Pancreas (tissue), 10 donors: Measurements from ENCODE around the gene ZBED4. TPM values are rescaled to one million over a fixed set of nuclear protein-coding genes. Genes with fewer than 3 reads are reported as not detected.

Experiments used
- ATAC-seq, 4 donors: fragments of 200-7000 bp; cut with Tn5 transposase; one replicate each; pipeline versions ENCODE4 v1.8.0 to v1.9.1; 2020; ENCODE audit warnings: mild to moderate bottlenecking in 4 of 4, moderate library complexity in 4 of 4
- DNase-seq, 6 donors: peaks; one replicate each; pipeline ENCODE4 v3.0.0-alpha.2; 2020
- FAIRE-seq: peaks from 2 replicates; lab custom pipeline; 2012; peaks lifted over from hg19 to GRCh38; lab: Jason Lieb, UNC
- H3K27ac ChIP-seq, 4 donors: fragments of 200-600 bp; sonication (generic); 1 replicate in 3 of 4; 2 replicates in 1 of 4; pipeline versions ENCODE4 v1.5.0 to v1.8.0; 2020
- H3K27me3 ChIP-seq, 4 donors: fragments of 200-600 bp; one replicate each; pipeline ENCODE4 v1.8.0; 2021
- H3K36me3 ChIP-seq, 3 donors: fragments of 200-600 bp; sonication (generic) in 1 of 3; one replicate each; pipeline versions ENCODE4 v1.5.0 to v1.8.0; 2020 to 2021
- H3K4me1 ChIP-seq, 3 donors: fragments of 200-600 bp; one replicate each; pipeline ENCODE4 v1.8.0; 2021
- H3K4me3 ChIP-seq, 4 donors: fragments of 200-600 bp; sonication (generic) in 2 of 4; one replicate each; pipeline versions ENCODE4 v1.5.0 to v1.8.0; 2020 to 2021
- H3K9me3 ChIP-seq, 4 donors: fragments of 200-600 bp; one replicate each; pipeline ENCODE4 v1.8.0; 2021
- whole genome bisulfite sequencing, 2 donors: extraction: QIAGEN DNeasy Blood & Tissue Kit; methylation state at CpG; one replicate each; pipeline ENCODE4 v1.1.7; 2013; 5-methylcytosine and 5-hydroxymethylcytosine counted together
- intact Hi-C, 3 donors: fragments of 100-400 bp; cut with DNase I; formaldehyde crosslinking; loops; one replicate each; pipeline versions ENCODE4 v1.11.1 to v1.14.2; 2022
- polyA plus RNA-seq, 2 donors: library from polyadenylated mRNA; stranded (reverse); fragments of 200-250 nt; gene quantifications; one replicate each; pipeline ENCODE4 v1.2.3, GENCODE V29; 2013
- total RNA-seq, 6 donors: library from RNA; stranded (reverse); fragmentation: NEBNext Ultra II Directional in 4 of 6; extraction: Animal tissue kit (Norgen Biotek cat#: 25700) in 4 of 6; gene quantifications; one replicate each; pipeline versions ENCODE4 v1.2.1 to v1.2.4, GENCODE V29; 2021 to 2023
- TF ChIP-seq, protein P1 (sequence below), 4 donors: fragments of 200-600 bp; sonication (generic) in 3 of 4; IDR thresholded peaks; one replicate each; pipeline versions ENCODE4 v1.5.0 to v1.8.0; 2021; ENCODE audit warnings: antibody characterized with exemption in 4 of 4
- donor health status: healthy with polysubstance abuse.
- donor health status: DM: no; HTN: no; CAD: no; lungs with moderate emphysema.
- donor health status: DM: no; HTN: no; CAD: no.
- donor health status: control.
- donor health status: control.
- donor health status: Bipolar disorder and iron deficiency.
- donor health status: DM: yes; HTN: yes; CAD: no.
- donor health status: DM: no; HTN: no; CAD: no.
- donor health status: DM: no; HTN: no; CAD: no.
- donor health status: DM: yes; HTN: yes; CAD: no.

ZBED4 gene
- total and polyA plus RNA-seq, 8 donors: 2.4 to 7.2 (median 4.5) TPM

DNA sequence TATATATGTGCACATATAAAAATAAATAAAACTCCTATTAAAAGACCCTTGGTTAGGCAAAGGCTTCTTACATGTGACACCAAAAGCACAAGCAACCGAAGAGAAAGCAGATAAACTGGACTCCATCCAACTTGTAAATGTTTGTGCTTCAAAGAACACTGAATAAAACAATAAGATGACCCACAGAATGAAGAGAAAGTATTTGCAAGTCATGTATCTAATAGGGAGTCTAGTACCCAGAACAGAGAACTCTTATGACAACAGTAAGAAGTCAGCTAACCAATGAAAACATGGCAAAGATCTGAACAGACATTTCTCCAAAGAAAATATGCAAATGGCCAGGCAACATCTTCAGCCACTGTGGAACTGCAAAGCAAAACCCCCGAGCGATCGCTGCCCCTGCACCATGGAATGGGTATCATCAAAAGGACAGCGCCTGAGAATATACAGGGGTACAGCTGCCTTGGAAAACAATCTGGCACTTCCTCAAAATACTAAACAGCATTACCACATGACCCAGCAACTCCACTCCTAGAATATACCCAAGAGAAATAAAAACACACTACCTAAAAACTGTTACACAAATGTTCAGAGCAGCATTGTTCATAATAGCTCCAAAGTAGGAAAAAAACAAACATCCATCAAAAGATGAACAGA lies 43.2 kb upstream of the ZBED4 start:
- H3K4me1 ChIP-seq: peaks cover 6 to 13% (median 9%) of the 10 kb centered on the region in 3 donors
- H3K9me3 ChIP-seq: no peaks in the 10 kb centered on the region
- H3K27me3 ChIP-seq: no peaks in the 10 kb centered on the region
- no peak overlapping the region for H3K27ac ChIP-seq
- ATAC-seq: no peak
- TF ChIP-seq, protein P1, sequence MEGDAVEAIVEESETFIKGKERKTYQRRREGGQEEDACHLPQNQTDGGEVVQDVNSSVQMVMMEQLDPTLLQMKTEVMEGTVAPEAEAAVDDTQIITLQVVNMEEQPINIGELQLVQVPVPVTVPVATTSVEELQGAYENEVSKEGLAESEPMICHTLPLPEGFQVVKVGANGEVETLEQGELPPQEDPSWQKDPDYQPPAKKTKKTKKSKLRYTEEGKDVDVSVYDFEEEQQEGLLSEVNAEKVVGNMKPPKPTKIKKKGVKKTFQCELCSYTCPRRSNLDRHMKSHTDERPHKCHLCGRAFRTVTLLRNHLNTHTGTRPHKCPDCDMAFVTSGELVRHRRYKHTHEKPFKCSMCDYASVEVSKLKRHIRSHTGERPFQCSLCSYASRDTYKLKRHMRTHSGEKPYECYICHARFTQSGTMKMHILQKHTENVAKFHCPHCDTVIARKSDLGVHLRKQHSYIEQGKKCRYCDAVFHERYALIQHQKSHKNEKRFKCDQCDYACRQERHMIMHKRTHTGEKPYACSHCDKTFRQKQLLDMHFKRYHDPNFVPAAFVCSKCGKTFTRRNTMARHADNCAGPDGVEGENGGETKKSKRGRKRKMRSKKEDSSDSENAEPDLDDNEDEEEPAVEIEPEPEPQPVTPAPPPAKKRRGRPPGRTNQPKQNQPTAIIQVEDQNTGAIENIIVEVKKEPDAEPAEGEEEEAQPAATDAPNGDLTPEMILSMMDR (IDR thresholded peaks at IDR 0.05): no peak
- WGBS, 2 donors: 73 to 77% methylated on average over 5 of the region's 5 CpGs
- H3K36me3 ChIP-seq: no peaks in the 10 kb centered on the region
- FAIRE-seq: no peak
- intact Hi-C loops: no loop called here
- no peak for DNase-seq
- no peak overlapping the region for H3K4me3 ChIP-seq

GRCh38 chr22:49811020-49811791 lies 42.4 kb upstream of the ZBED4 start:
- Histone ChIP-seq H3K4me3 (no peak overlapping the region), H3K9me3 (no peaks in the 10 kb centered on the region), H3K4me1 (peaks cover 6 to 15% (median 9%) of the 10 kb centered on the region in 3 donors), H3K27ac (no peak overlapping the region), H3K27me3 (no peaks in the 10 kb centered on the region), H3K36me3 (no peaks in the 10 kb centered on the region)
- ATAC-seq: no peak
- TF ChIP-seq, protein P1 (IDR thresholded peaks at IDR 0.05): no peak
- 87 to 88% methylated on average over 18 of the region's 18 CpGs for WGBS, 2 donors
- FAIRE-seq: no peak
- intact Hi-C loops: no loop called here
- DNase-seq: no peak

DNA sequence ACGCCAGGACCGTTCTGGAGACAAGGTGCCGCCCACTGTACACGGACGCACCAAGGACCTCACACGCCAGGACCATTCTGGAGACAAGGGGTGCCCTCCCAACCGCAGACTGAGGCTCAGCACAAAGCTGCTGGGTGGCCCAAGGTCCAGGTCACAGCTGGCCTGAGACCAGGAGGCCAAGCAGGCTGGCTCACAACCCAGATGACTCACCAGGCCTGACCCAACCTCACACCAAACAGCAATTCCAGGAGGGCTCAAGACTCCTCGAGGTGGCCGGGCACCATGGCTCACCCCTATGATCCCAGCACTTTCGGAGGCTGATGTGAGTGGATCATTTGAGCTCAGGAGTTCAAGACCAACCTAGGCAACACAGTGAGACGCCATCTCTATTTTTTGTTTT lies 40.8 kb upstream of the ZBED4 start:
- 92 to 93% methylated on average over 11 of the region's 11 CpGs for WGBS, 2 donors
- no peaks in the 10 kb centered on the region for H3K27me3 ChIP-seq
- no peak overlapping the region for H3K27ac ChIP-seq
- ATAC-seq (peak in 2 of 4 donors; percentile 13 to 33), DNase-seq (no peak), FAIRE-seq (no peak)
- peaks cover 6 to 16% (median 9%) of the 10 kb centered on the region in 3 donors for H3K4me1 ChIP-seq
- TF ChIP-seq, protein P1 (IDR thresholded peaks at IDR 0.05): no peak
- intact Hi-C loops: no loop called here
- H3K4me3 ChIP-seq: no peak overlapping the region
- peaks cover 0 to 4% (median 0%) of the 10 kb centered on the region in 3 donors for H3K36me3 ChIP-seq
- no peaks in the 10 kb centered on the region for H3K9me3 ChIP-seq

DNA sequence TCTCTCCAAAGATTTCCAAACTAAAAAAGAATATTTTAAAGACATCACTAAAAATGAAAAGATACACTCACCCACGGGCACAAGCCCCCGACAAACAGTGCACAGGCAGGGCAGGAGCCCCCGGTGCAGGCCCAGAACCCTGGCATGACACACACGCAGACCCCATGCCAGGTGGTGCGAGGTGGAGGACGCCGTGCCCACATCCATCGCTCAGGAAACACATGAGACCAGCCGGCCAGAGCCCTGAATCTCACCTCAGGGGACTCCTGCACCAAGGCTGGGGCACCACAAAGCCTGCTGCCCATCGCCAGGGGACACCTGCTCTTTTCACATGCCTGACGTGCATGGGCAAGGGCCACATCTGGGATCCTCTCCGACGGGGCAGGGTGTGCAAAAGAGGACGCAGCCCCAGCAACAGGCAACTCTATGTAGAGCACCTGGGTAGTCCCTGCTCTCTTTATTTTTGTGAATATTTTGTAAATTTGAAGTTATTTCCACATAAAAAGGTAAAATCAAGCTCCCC lies 39.4 kb upstream of the ZBED4 start:
- H3K36me3 ChIP-seq: peaks cover 0 to 15% (median 6%) of the 10 kb centered on the region in 3 donors
- DNase-seq: peak in 3 of 6 donors; percentile 51 to 74 (median 68)
- no peaks in the 10 kb centered on the region for H3K27me3 ChIP-seq
- peak; percentile 12 to 62 (median 53) for ATAC-seq
- WGBS, 2 donors: 65 to 67% methylated on average over 14 of the region's 14 CpGs
- TF ChIP-seq, protein P1 (IDR thresholded peaks at IDR 0.05): no peak
- H3K9me3 ChIP-seq: no peaks in the 10 kb centered on the region
- peak overlapping the region in 1 of 4 donors; percentile 11 for H3K27ac ChIP-seq
- intact Hi-C loops: no loop called here
- no peak overlapping the region for H3K4me3 ChIP-seq
- H3K4me1 ChIP-seq: peaks cover 6 to 12% (median 9%) of the 10 kb centered on the region in 3 donors
- FAIRE-seq: no peak
